Activated effector memory CD4-positive, alpha-beta T cell treated with anti-CD3 and anti-CD28 coated beads, Interleukin-2, amount 50 U/mL, for 16 hours (primary cell): Measurements from ENCODE around the gene CGB2.

Experiments
- DNase-seq: peaks from one replicate; pipeline ENCODE4 v3.0.0-alpha.2; 2020

The CGB2 gene

DNA sequence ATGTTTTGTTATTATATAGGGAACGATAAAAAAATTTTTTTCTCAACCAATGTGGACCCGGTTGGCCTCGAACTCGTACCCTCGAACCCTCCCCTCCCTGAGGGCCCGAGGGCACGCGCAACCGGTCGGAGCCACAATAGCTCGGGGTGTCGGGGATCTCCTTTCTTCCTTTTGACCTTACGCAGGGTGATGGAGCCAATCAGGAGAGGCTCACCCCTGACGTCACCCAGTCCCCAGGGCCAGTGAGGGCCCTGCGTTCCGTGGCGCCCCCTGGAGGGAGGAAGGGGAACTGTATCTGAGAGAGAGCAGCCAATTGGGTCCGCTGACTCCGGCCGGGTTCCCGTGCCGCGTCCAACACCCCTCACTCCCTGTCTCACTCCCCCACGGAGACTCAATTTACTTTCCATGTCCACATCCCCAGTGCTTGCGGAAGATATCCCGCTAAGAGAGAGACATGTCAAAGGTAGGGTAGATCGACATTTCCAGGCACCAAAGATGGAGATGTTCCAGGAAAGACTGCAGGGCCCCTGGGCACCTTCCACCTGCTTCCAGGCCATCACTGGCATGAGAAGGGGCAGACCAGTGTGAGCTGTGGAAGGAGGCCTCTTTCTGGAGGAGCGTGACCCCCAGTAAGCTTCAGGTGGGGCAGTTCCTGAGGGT lies at the start of gene CGB2:
CGB2 (plus strand) TSS at position 249 of the 660 bp plus-strand sequence; CDS start at position 455, 206 bp downstream.
- DNase-seq = peak; percentile 80

DNA sequence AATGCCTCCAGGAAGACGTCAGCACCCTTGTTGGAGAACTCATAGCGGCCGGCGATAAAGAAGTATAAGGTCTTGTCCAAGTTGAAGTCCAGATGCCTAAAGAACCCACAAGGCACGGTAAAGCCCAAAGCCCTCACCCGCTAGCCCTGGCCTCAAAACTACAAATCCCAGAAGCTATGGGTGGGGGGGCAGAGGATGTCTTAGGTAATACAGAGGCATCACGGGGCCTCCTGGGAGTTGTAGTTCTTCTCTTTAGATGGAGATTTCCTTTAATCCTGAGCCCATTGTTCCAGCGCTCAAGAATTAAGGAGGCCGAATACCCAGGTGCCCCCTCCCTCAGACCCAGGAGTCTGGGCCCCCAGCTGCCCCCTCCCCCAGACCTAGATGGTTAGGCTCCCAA lies 49.4 kb upstream of the CGB2 start:
- DNase-seq = no peak

DNA sequence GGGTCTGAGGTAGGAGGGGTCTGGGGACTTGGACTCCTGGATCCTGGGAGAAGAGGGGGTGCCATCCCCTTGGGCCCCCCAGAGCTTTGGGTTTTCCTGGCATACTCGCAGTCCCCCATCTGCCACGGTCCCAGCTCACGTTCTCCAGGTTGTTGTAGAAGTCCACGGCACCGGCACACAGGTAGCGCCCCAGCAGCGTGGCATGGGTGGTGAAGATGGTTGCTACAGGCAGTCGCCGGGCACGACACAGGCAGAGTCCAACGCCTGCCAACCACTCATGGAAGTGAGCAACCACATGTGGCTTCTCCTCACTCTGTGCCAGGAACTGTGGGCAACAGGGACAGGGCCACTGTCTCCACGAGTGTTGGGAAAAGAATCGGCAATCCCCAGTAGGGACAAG lies 46.0 kb upstream of the CGB2 start:
- no peak for DNase-seq

DNA sequence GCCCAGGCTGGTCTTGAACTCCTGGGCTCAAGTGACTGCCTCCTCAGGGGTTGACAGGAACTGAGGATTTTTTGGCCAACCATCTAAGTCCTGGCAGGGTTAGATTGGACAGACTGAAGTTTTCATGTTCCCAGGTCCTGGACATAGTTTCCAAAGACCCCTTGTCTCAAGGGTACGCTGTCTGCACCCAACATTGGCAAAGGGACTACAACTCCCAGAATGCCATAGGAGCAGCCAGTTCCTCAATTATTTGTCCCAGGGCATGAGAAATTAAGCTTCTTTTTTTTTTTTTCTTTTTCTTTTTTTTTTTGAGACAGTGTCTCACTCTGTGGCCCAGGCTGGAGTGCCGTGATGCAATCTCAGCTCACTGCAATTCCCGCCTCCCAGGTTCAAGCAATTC lies 45.5 kb upstream of the CGB2 start:
- DNase-seq = no peak

DNA sequence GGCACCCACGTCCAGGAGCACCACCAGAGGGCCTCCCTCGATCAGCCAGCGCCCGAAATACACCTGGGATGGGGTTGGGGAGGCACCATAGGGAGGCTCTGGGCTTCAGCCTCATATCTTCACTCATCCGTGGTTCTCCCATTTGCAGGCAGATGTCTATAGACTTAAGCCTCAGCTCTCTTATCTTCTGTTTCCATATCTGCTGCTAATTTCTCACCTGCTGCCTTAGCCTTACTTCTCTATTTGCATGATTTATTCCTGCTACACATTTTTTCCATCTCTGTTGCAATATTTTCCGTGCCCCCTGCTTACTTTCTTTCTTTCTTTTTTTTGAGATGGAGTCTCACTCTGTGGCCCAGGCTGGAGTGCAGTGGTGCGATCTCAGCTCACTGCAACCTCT lies 44.4 kb upstream of the CGB2 start:
- no peak for DNase-seq

DNA sequence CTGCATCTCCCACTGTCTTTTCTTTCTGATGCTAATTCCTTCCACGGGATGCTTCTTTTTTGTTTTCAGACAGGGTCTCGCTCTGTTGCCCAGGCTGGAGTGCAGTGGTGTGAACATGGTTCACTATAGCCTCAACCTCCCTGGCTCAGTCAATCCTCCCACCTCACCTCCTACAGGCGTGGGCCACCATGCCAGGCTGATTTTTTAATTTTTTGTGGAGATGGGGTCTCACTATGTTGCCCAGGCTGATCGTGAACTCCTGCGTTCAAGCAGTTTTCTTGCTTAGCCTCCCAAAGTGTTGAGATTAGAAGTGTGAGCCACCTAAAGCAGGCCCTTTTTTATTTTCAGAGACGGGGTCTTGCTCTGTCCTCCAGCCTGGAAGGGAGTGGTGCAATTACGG lies 43.4 kb upstream of the CGB2 start:
- no peak for DNase-seq

DNA sequence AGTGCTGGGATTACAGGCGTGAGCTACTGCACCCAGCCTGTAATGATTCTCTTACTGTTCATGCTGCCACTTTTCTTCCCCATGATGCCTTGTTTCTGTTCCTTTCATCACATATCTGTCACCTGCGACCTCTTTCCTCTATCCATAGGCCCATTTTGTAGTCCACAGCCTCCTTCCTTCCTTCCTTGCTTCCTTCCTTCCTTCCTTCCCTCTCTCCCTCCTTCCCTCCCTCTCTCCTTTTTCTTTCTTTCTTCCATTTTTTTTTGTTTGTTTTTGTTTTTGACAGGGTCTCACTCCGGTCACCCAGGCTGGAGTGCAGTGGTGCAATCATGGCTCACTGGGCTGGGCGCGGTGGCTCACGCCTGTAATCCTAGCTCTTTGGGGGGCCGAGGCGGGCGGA lies 42.8 kb upstream of the CGB2 start:
- no peak for DNase-seq

DNA sequence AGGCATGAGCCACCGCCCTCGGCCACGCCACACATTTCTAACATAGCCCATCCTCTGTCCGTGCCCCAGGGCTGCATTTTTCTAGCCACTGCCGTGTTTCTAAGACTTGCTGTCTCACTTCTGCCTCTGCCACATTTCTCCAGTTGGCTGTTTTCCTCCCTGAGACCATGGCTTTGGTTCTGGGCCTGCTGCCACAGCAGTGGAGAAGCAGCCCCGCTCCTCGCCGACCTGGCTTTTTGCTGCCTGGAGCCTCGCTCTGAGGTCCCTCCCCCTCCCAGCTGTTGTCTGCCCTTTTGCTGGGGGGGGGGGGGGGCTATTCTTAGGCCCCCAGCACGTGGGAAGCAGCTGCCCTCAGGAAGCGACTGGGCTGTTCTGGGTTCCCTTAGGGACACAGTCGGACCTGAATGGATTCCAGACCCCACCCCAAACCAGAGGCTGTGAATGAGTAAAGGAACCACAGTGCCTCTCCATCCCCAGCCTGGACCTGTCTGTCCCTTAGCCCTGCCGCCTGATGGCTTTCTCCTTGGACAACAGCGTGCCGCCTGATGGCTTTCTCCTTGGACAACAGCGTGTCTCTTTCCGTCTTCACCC lies 41.9 kb upstream of the CGB2 start:
- DNase-seq = no peak

DNA sequence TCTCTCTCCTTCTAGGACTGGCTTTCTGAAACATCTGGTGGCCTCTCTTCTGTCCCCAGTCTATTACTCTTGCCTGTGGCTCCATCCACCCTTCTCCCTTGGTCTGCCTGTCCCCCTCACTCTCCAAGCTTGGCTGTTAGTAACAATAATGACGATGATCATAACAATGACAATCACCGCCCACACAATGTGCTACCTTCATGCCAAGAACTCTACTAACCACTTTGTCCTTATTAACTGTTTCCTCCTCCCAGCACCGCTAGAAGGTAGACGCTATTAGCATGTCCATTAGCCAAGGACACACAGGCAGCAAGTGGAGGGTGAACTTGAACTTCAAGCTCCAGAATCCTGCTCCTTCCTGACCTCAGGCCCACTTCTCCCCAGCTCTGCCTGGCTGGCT lies 41.3 kb upstream of the CGB2 start:
- DNase-seq = no peak

DNA sequence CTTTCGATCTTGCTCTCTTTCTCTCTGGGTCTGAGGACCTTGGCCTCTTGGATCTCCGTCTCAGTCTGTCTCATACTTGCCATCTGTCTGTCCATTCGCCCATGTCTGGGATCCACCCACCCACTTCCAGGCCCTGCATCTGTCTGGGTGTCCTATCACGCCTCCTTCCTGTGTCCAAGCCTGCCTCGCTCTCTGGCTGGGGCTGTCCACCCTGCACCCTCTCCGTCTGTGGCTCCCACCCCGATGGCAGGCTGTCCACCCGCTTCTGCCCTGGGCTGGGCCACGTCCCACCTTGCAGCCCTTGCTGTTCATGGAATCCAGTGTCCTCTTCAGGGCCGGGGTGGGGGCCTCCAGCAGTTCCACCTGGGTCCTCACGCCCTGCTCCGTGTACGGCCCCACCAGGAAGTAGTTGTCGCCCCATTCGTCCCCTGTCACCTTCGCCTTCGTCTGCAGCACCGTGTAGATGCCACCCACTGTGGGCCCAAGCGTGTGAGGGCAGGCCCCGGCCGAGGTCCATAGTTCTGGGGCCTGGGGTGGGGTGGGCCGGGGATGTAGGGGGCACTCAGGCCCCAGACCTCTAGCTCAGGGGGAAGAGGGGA lies 40.6 kb upstream of the CGB2 start:
- DNase-seq = no peak

DNA sequence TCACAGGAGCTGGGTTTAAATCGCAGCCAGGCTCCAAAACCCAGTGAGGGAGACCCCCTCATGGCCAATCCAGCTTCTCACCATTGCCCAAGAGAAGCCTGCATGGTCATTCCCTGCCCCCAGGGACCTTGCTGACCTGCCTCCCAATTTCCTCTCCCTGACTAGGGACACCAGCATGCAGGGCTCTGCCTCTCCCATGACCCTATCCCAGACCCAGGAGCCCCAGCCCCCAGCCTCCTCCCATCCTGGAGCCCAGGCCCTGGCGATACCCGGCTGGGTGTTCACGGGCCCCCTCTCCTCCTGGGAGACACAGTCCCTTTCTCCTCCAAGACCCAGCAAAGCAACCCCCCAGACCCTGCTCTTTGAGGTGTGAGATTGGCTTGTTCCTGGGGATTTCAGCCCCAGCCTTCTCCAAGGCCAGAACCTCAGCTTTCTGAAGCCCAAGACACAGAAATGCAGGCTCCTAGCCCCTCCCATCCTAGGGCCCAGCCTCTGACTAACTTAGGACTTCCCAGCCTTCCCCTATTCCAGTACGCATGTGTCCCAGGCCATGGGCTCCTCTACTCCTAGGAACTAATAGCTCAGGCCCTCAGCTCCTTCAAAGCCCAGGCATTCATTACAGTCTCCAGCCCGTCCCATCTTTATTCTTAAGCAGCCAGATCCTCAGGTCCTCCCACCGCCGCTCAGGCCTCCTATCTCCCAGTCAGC lies 39.7 kb upstream of the CGB2 start:
- DNase-seq = no peak

DNA sequence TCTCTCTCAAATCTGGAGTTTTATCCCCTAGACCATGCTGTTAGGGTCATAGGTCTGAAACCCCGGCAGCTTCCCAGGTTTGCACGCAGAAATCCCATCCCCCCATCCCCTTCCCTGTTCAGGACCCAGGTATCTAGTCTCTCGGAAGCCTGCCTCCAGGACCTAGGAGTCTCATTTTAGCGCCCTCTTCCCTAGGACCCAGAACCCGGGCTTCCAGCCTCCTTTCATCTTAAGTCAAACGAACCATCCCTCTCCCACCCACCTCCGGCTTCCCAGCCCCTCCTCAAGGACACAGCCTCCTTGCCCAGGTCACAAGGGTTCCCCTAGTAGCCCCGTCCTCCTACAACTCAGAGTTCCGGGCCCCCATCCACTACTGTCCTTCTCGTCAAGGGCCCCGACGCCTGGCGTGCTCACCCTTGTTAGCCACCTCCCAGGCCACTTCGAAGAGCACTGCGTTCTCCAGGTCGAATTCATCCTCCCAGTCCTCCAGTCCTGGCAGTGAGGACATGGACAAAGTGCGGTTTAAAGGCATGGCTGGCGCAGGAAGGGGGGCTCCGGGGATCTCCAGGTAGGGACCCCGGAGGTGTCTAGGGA lies 39.0 kb upstream of the CGB2 start:
- DNase-seq = no peak

DNA sequence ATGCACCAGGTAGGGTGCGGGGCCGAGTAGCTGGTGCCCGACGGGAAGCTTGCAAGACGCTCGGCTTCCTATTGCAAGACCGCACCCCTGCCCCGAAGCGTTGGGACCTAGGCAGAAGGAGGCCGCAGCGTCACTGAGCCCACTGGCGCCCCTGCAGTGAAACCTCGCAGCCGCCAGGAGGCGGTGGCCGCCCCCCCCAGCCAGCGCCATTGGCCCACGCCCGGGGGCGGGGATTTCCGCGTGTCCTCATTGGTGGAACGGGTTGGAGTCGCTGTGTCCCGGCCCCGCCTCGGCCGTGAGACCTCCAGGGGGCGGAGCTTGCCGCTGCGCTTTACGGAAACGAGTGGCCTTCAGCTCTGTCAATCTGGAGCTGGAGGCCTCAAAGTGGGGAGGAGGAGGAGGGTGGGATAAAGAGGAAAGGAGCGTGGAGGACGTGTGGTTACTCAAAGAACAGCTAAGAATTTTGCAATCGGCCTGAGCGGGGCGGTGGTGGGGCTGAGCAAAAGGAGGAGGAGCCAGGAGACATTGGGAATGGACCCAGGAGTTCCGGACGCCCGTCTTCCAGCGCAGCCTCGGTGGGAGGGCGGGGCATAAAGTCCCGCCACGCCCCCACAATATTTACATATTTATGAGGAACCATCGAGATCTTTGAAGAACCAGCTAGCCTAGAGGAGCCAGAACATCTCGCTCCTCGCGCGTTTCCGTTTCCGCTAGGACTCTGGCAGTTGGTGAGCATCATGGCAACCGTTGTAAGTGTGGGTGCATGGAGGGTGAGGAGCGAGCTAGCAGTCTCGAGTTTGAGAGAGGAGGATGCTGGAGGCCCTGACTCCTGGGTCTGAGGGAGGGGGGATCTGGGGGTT lies 38.3 kb upstream of the CGB2 start, which contains the start of the genes GYS1 and RUVBL2:
GYS1 (minus strand) TSS at position 135 of the 860 bp plus-strand sequence. CDS start 197 bp downstream, outside the sequence.
RUVBL2 (plus strand) TSS at position 713 of the 860 bp plus-strand sequence; CDS start at position 738, 25 bp downstream.
- peak; percentile 100 for DNase-seq

DNA sequence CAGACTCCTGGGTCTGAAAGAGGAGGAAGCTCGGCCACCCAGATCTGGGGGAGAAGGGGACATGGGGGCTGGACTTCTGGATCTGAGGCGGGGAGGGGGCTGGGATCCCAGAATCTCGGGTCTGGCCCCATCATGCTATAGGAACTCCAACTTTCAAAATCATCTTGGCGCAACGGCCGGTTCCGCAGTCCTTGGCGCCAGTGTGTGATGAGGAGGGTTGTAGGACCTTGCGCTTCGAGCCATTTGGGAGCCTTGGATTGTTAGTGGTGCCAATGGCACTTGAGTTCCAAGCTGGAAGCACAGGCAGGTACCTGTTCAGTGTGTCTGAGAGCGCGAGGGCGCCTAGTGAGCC lies 37.7 kb upstream of the CGB2 start:
- DNase-seq = no peak

DNA sequence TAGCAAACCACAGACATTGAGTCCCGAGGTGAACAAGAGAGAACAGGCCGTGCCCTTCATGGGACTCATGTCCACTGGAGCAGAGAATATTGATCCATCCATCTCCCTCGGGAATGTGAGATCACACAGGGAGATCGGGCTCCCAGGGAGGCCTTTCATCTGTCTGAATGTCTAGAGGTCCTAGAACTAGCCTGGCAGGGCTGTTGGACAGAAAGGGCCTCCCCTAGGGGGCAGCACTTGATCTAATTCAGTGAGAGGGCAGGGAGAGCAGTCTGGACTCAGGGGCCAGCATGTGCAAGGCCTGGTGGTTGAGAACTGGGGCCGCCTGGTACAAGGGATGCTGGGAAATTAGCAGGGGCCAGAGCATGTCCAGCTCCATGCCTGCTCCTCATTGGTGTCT lies 33.7 kb upstream of the CGB2 start:
- peak; percentile 80 for DNase-seq

DNA sequence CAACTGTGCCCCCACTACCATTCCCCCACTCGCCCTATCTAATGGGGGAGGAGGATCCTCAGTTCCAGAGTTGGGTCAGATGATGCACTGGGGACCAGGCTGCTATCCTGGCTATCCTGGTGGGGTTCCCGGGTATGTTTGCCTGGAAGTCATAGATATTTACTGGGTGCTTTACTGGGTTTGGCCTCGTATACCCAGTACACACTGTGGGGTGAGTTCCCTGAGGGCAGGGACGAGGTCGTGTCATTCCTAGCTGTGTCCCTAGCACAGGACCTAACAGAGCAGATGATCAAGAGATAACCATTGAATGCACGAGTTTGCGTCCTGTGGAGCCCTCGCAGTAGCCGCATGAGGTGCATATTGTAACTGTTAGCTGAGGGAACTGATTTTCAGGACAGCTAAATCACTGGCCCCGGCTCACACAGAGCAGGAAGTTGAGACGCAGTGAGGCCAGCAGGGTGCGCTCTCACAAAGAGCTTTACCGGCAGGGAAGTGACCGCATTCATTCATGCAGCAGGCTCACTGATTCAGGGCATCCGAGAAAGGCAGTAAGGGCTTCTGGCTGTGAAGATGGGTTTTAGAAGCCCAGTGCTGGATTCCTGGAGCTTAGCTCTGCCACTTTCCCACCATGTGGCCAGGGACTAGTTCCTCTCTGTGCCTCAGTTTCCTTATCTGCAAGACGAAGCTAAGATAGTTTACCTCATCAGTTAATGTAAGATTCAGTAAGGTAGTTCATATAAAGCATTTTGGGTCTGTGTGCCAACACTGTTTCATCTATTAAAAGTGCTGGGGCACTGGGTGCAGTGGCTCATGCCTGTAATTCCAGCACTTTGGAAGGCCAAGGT lies 32.0 kb upstream of the CGB2 start:
- DNase-seq = peak; percentile 89

DNA sequence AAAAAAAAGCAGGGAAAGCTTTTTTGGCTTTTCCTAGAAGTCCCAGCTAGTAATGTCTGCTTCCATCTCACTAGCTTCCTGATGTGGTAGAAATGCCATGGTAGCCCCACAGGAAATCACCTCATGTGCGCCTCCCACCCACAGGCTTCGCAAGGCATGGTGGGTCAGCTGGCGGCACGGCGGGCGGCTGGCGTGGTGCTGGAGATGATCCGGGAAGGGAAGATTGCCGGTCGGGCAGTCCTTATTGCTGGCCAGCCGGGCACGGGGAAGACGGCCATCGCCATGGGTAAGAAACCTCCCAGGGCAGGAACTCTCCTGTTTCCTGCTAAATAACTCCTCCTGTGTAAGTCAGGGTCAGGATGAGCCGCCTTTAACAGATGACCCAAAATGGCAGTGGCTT lies 27.6 kb upstream of the CGB2 start:
- DNase-seq = no peak

DNA sequence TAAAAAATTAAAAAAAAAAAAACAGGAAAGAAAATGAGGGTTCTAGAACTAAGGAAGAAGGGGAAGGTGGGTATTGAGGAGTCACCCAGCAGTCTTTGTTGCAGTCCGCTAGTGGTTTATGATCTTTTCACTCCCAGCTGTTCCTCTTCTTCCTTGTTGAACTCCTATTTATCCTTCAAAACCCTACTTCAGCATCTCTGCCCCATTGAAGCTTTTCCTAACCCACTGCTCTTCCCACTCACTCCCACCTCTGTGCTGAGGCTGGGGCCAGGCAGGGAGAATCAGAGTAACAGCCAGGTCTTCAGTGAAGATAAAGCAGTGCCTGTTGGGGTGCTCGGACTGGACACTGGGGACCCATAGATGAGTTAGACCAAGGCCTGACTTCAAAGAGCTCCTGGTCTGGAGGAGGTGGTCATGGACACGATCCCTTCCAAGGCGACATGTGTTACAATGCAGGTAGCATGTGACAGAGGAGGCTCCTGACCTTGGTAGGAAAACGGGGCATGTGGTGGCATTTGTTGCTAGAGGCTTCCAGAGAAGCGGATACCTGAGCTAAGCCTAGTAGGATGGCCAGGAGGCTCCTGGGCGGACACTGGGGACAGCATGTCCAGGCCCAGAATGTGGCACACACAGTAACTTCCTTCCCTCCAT lies 26.6 kb upstream of the CGB2 start:
- DNase-seq = no peak

DNA sequence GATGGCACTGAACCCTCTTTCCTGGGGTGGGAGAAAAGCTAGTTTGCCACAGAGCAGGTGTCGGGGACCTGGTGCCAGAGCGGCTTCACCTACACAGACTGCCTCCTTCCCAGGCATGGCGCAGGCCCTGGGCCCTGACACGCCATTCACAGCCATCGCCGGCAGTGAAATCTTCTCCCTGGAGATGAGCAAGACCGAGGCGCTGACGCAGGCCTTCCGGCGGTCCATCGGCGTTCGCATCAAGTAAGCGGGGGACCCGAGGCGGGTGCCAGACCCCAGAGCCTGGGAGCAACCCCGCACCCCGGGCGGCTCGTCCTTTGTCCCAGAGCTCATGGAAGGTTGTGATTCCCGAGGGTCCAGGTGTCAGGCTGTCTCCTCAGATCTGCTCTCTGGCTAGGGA lies 24.8 kb upstream of the CGB2 start:
- DNase-seq = no peak

DNA sequence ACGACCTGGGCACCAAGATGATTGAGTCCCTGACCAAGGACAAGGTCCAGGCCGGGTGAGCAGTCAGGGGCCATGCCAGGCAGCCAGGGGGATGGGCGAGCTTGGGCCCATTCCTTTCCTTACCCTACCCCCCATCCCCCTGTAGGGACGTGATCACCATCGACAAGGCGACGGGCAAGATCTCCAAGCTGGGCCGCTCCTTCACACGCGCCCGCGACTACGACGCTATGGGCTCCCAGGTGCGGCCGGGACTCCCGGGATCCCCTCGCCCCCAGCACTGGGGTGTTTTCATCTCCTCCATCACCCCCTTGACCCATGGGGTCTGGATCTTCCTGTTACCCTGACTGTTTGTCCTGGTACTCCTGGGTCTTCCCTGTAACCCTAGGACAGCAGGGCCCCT lies 21.9 kb upstream of the CGB2 start:
- DNase-seq = no peak

DNA sequence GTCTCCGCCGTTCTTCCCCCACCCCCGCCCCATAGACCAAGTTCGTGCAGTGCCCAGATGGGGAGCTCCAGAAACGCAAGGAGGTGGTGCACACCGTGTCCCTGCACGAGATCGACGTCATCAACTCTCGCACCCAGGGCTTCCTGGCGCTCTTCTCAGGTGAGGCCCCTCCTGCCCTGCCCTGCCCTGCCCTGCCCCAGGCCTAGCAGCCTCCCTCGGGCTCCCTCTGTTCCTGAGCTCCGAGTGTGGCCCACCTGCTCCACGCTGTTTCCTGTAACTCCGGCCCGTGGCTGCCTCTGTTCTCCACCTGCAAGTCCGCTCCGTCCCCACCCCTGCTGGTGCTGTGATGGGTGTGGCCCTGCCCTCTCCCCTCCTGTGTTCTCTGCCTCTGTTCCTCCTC lies 21.2 kb upstream of the CGB2 start:
- no peak for DNase-seq
